HCT116 (cell line): ENCODE data around the gene AKAP13. TPM values are rescaled to one million over a fixed set of nuclear protein-coding genes. Genes with fewer than 3 reads are reported as not detected.

Experiments used
- ATAC-seq: fragments of 200-7000 bp; cut with Tn5 transposase; 2 replicates; pipeline ENCODE4 v1.9.1; 2020; ENCODE audit warnings: mild to moderate bottlenecking, moderate library complexity
- BruUV-seq: library from RNA; stranded (reverse); fragments of 400-500 nt; replicated peaks from 2 replicates; lab custom pipeline; 2021; lab: Mats Ljungman, UMichigan
- CTCF ChIA-PET: fragments of 300-600 bp; sonication (Branson Sonifier 250); formaldehyde crosslinking; loops from one replicate; lab custom pipeline; 2021; ENCODE audit warnings: antibody characterized with exemption; lab: Charles Lee
- POLR2A ChIA-PET: fragments of 300-600, 350-600 bp; sonication (Branson Sonifier 250); formaldehyde crosslinking; loops from one replicate; lab custom pipeline; 2021; ENCODE audit warnings: antibody characterized with exemption; lab: Charles Lee
- RAD21 ChIA-PET, 2 experiments: fragments of 300-600 bp; sonication (Branson Sonifier 250); formaldehyde crosslinking; loops; one replicate each; lab custom pipeline; 2023; ENCODE audit warnings: low total read pairs in 2 of 2; ENCODE audit not compliant: uncharacterized antibody in 2 of 2, unreplicated experiment in 2 of 2, low non-redundant PET in 1 of 2; lab: Charles Lee
- DNase-seq: peaks from one replicate; pipeline ENCODE4 v3.0.0-alpha.2; 2010; ENCODE audit warnings: low read depth, low spot score
- H2AFZ ChIP-seq: fragments of 200-600 bp; shearing (Covaris generic), sonication (generic); 2 replicates; pipeline ENCODE4 v1.6.1; 2017; ENCODE audit warnings: low read depth, mixed run types, mixed read lengths, antibody characterized with exemption, low read length; ENCODE audit not compliant: poor library complexity, severe bottlenecking
- H3K27ac ChIP-seq: 2 replicates; pipeline ENCODE4 v1.5.1; 2012; ENCODE audit warnings: low read depth, low read length
- H3K27me3 ChIP-seq: fragments of 200-600 bp; sonication (generic); 2 replicates; pipeline ENCODE4 v1.6.1; 2016; ENCODE audit warnings: mixed run types, low read length, mixed read lengths; ENCODE audit not compliant: insufficient read depth
- H3K36me3 ChIP-seq, 2 experiments: fragments of 200-500 bp in 1 of 2; fragments of 200-600 bp in 1 of 2; sonication (Bioruptor generic) in 1 of 2; sonication (generic) in 1 of 2; 2 replicates each; pipeline versions ENCODE4 v1.5.1 to v1.6.1; 2014 to 2016; ENCODE audit warnings: low read length in 2 of 2, inconsistent platforms in 1 of 2, mixed read lengths in 1 of 2, mixed run types in 1 of 2; ENCODE audit not compliant: insufficient read depth in 2 of 2, control insufficient read depth in 1 of 2
- H3K4me1 ChIP-seq, 2 experiments: fragments of 200-600 bp in 1 of 2; sonication (generic) in 1 of 2; 2 replicates each; pipeline versions ENCODE4 v1.5.1 to v1.6.1; 2012 to 2017; ENCODE audit warnings: low read length in 2 of 2, inconsistent platforms in 1 of 2, mild to moderate bottlenecking in 1 of 2, mixed read lengths in 1 of 2, mixed run types in 1 of 2, moderate library complexity in 1 of 2; ENCODE audit not compliant: insufficient read depth in 2 of 2, control insufficient read depth in 1 of 2
- H3K4me2 ChIP-seq: fragments of 200-600 bp; sonication (generic); 2 replicates; pipeline ENCODE4 v1.6.1; 2017; ENCODE audit warnings: mixed run types, low read length, mixed read lengths
- H3K4me3 ChIP-seq, 2 experiments: fragments of 200-600 bp in 1 of 2; sonication (generic) in 1 of 2; replicated peaks in 1 of 2; 2 replicates each; pipeline ENCODE4 v1.5.1; 2011 to 2016; ENCODE audit warnings: low read length in 2 of 2, control low read depth in 1 of 2, low read depth in 1 of 2, mild to moderate bottlenecking in 1 of 2, mixed read lengths in 1 of 2, mixed run types in 1 of 2
- H3K79me2 ChIP-seq: fragments of 200-600 bp; sonication (generic); 2 replicates; pipeline ENCODE4 v1.6.1; 2017; ENCODE audit warnings: mild to moderate bottlenecking, mixed run types, low read length, moderate library complexity, mixed read lengths; ENCODE audit not compliant: insufficient read depth
- H3K9ac ChIP-seq: fragments of 200-600 bp; sonication (generic); 2 replicates; pipeline ENCODE4 v1.6.1; 2016; ENCODE audit warnings: low read length, mixed read lengths
- H3K9me2 ChIP-seq: fragments of 200-600 bp; sonication (generic), shearing (Covaris generic); 2 replicates; pipeline ENCODE4 v1.6.1; 2017; ENCODE audit warnings: mixed run types, mild to moderate bottlenecking, moderate library complexity; ENCODE audit not compliant: insufficient read depth
- H3K9me3 ChIP-seq, 2 experiments: fragments of 200-500 bp in 1 of 2; fragments of 200-600 bp in 1 of 2; sonication (Bioruptor generic) in 1 of 2; sonication (generic) in 1 of 2; 2 replicates each; pipeline ENCODE4 v1.6.1; 2014 to 2017; ENCODE audit warnings: low read length in 2 of 2, mixed read lengths in 2 of 2, inconsistent platforms in 1 of 2, low read depth in 1 of 2, mild to moderate bottlenecking in 1 of 2, mixed run types in 1 of 2, moderate library complexity in 1 of 2; ENCODE audit not compliant: control insufficient read depth in 1 of 2, insufficient read depth in 1 of 2
- H4K20me1 ChIP-seq: fragments of 200-600 bp; sonication (generic), shearing (Covaris generic); 2 replicates; pipeline ENCODE4 v1.6.1; 2017; ENCODE audit warnings: mixed run types, mild to moderate bottlenecking, moderate library complexity; ENCODE audit not compliant: insufficient read depth
- ELF1 ChIP-seq: IDR thresholded peaks from 2 replicates; pipeline ENCODE4 v1.6.1; 2012; ENCODE audit warnings: low read depth, borderline replicate concordance
- EZH2phosphoT487 ChIP-seq: fragments of 200-600 bp; IDR thresholded peaks from 2 replicates; pipeline ENCODE4 v1.6.1; 2018; ENCODE audit warnings: antibody characterized with exemption, borderline replicate concordance
- FOSL1 ChIP-seq: IDR thresholded peaks from 2 replicates; pipeline ENCODE4 v1.6.1; 2012; ENCODE audit warnings: low read depth
- JUND ChIP-seq: IDR thresholded peaks from 2 replicates; pipeline ENCODE4 v1.6.1; 2012
- REST ChIP-seq: IDR thresholded peaks from 2 replicates; pipeline ENCODE4 v1.6.1; 2012; ENCODE audit warnings: low read depth
- SIN3A ChIP-seq: IDR thresholded peaks from 2 replicates; pipeline ENCODE4 v1.6.1; 2012; ENCODE audit warnings: low read depth
- SRF ChIP-seq: IDR thresholded peaks from 2 replicates; pipeline ENCODE4 v1.6.1; 2012; ENCODE audit warnings: low read depth
- intact Hi-C: fragments of 100-400 bp; cut with micrococcal nuclease; formaldehyde crosslinking; loops from 2 replicates; pipeline ENCODE4 v1.10.0; 2022
- total RNA-seq: library from RNA; stranded (reverse); gene quantifications from one replicate; pipeline ENCODE4 v1.2.1, GENCODE V29; 2021; ENCODE audit not compliant: unreplicated experiment
- TF ChIP-seq, protein P1 (sequence below): IDR thresholded peaks from 2 replicates; pipeline ENCODE4 v1.6.1; 2012
- TF ChIP-seq, protein P2 (sequence below), 3 experiments: fragments of 200-600 bp in 1 of 3; sonication (generic) in 1 of 3; IDR thresholded peaks in 2 of 3; conservative IDR thresholded peaks in 1 of 3; 2 replicates each; pipeline ENCODE4 v1.5.1; 2012 to 2017; ENCODE audit warnings: low read depth in 2 of 3, low read length in 2 of 3, antibody characterized with exemption in 1 of 3, borderline replicate concordance in 1 of 3, control low read depth in 1 of 3, mild to moderate bottlenecking in 1 of 3, mixed read lengths in 1 of 3, mixed run types in 1 of 3, moderate library complexity in 1 of 3; ENCODE audit not compliant: insufficient read depth in 1 of 3
- TF ChIP-seq, protein P3 (sequence below): IDR thresholded peaks from 2 replicates; pipeline ENCODE4 v1.6.1; 2011; ENCODE audit warnings: mild to moderate bottlenecking, low read length, moderate library complexity; ENCODE audit not compliant: insufficient replicate concordance; ENCODE audit errors: extremely low read depth

AKAP13 gene
- total RNA-seq, 1 experiment from 2014 or later, result 43.1 TPM

DNA sequence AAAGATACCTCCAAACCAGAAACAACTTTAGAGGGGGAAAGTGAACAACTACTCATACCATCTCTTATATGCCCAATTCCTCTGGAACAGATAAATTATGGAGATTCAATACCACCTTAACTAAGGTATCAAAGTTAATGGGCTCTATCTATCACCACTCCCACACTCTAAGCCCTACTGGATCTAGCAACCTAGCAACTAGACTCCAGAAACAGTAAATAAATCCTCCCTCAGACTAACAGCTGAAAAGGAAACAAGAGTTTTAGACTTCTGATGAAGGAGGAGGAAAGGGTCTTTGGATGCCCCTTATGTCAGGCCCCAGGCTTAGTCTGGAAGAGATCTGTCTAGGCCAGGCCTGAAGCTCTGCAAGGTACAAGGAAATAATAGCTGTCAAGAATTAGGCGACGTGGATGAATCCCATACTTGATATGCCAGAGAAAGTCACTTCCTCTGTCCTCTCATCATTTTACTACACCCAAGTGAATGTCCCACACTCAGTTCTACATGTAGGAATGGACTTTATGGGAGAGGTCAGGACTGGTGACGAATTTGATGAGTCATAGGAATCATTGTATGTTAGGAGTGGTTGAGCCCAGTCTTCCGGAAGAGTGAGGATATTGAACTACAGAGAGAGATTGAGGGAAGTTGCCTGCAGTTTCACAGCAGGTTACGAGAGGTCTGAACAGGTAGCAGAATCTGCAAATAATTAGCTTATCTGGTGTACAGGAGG, 113.8 kb downstream of the AKAP13 start (continued):
- no peak for TF ChIP-seq REST
- TF ChIP-seq, all 23 proteins: peak for 12

DNA sequence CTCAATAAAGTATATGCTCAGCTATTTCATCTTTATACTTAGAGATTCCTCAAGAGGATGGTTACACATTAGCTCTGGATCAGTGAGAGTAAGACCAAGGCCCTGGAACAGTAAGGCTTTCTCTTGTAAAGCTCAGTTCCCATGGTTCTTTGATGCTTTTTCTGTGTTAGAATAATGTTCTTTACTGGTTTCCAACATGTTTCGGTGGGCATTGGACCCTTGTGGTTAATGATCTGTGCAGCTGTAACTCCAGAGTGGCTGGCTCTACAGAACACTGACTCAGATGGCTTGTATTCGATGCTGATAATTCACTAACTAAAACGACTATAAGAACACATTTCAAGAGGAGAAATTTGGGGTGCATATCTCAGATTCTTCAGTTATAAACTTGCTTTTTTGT, 114.7 kb downstream of the AKAP13 start:
- peak overlapping the region; percentile 74 for H3K4me2 ChIP-seq
- H2AFZ ChIP-seq, result no peak overlapping the region
- intact Hi-C loops, result no loop called here
- ATAC-seq (no peak), DNase-seq (no peak)
- peak overlapping the region; percentile 58; the same call in 1 of the 2 replicates for H3K27ac ChIP-seq
- no peaks in the 10 kb centered on the region for H3K9me3 ChIP-seq
- no peaks in the 10 kb centered on the region for H4K20me1 ChIP-seq
- BruUV-seq, result no TSS peak
- no peaks in the 10 kb centered on the region for H3K36me3 ChIP-seq
- POLR2A ChIA-PET, result no interaction called here
- CTCF ChIA-PET, result interaction anchor here (3.0 kb wide), 1 partner anchor 10 kb away, joined by 12 read pairs; no protein-coding TSS in a partner anchor
- RAD21 ChIA-PET, result no interaction called here
- H3K27me3 ChIP-seq, result no peaks in the 10 kb centered on the region
- no peaks in the 10 kb centered on the region for H3K9me2 ChIP-seq
- peak overlapping the region in 1 of 2 experiments; percentile 40; a peak in 1 of 4 replicates for H3K4me3 ChIP-seq
- peaks cover 39% of the 10 kb centered on the region for H3K79me2 ChIP-seq
- H3K9ac ChIP-seq, result peak overlapping the region; percentile 24; the same call in 1 of the 2 replicates
- H3K4me1 ChIP-seq, result peaks cover 21 to 44% of the 10 kb centered on the region in 2 experiments
- TF ChIP-seq EZH2phosphoT487 (no peak), ELF1 (no peak), REST (no peak), SRF (no peak), SIN3A (no peak), JUND (no peak), FOSL1 (no peak)
- TF ChIP-seq, protein P1, sequence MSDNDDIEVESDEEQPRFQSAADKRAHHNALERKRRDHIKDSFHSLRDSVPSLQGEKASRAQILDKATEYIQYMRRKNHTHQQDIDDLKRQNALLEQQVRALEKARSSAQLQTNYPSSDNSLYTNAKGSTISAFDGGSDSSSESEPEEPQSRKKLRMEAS, result no peak
- TF ChIP-seq, protein P2, sequence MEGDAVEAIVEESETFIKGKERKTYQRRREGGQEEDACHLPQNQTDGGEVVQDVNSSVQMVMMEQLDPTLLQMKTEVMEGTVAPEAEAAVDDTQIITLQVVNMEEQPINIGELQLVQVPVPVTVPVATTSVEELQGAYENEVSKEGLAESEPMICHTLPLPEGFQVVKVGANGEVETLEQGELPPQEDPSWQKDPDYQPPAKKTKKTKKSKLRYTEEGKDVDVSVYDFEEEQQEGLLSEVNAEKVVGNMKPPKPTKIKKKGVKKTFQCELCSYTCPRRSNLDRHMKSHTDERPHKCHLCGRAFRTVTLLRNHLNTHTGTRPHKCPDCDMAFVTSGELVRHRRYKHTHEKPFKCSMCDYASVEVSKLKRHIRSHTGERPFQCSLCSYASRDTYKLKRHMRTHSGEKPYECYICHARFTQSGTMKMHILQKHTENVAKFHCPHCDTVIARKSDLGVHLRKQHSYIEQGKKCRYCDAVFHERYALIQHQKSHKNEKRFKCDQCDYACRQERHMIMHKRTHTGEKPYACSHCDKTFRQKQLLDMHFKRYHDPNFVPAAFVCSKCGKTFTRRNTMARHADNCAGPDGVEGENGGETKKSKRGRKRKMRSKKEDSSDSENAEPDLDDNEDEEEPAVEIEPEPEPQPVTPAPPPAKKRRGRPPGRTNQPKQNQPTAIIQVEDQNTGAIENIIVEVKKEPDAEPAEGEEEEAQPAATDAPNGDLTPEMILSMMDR (IDR thresholded peaks at IDR 0.05 in 2 of 3, conservative IDR thresholded peaks at IDR 0.05 in 1 of 3; ENCODE audit: borderline replicate concordance in 1 of 3, insufficient read depth in 1 of 3, low read depth in 2 of 3, low read length in 2 of 3), result no peak
- TF ChIP-seq, protein P3, sequence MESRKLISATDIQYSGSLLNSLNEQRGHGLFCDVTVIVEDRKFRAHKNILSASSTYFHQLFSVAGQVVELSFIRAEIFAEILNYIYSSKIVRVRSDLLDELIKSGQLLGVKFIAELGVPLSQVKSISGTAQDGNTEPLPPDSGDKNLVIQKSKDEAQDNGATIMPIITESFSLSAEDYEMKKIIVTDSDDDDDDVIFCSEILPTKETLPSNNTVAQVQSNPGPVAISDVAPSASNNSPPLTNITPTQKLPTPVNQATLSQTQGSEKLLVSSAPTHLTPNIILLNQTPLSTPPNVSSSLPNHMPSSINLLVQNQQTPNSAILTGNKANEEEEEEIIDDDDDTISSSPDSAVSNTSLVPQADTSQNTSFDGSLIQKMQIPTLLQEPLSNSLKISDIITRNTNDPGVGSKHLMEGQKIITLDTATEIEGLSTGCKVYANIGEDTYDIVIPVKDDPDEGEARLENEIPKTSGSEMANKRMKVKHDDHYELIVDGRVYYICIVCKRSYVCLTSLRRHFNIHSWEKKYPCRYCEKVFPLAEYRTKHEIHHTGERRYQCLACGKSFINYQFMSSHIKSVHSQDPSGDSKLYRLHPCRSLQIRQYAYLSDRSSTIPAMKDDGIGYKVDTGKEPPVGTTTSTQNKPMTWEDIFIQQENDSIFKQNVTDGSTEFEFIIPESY, result no peak
